ENCODE data around the gene TOB1.

- no peak for TF ChIP-seq CTCF (IDR thresholded peaks at IDR 0.05)
- TF ChIP-seq EP300 (IDR thresholded peaks at IDR 0.05) = no peak
Measured at GRCh38 chr17:50830352-50830751, 35.8 kb downstream of the TOB1 start.
